RWPE2 (cell line): ENCODE results near the gene MAN1C1.

Source experiments
- ATAC-seq: fragments of 200-7000 bp; cut with Tn5 transposase; 3 replicates; pipeline ENCODE4 v1.9.1; 2021; ENCODE audit warnings: low read depth
- DNase-seq: peaks from one replicate; pipeline ENCODE4 v3.0.0-alpha.2; 2020; ENCODE audit warnings: low spot score
- H3K27ac ChIP-seq: fragments of 450-650 bp; 2 replicates; pipeline ENCODE4 v1.5.1; 2017; ENCODE audit warnings: mild to moderate bottlenecking; ENCODE audit not compliant: poor library complexity, severe bottlenecking
- H3K27me3 ChIP-seq: fragments of 250-450 bp; sonication (Bioruptor Pico); 2 replicates; pipeline ENCODE4 v1.5.1; 2021; ENCODE audit warnings: mild to moderate bottlenecking, moderate library complexity; ENCODE audit not compliant: insufficient read depth, poor library complexity, severe bottlenecking
- H3K36me3 ChIP-seq: fragments of 250-450 bp; sonication (Bioruptor Pico); 2 replicates; pipeline ENCODE4 v1.5.1; 2020; ENCODE audit warnings: low read depth, mild to moderate bottlenecking, moderate library complexity
- H3K4me1 ChIP-seq: fragments of 250-450 bp; sonication (Bioruptor Pico); 2 replicates; pipeline ENCODE4 v1.5.1; 2021; ENCODE audit warnings: mild to moderate bottlenecking, moderate library complexity; ENCODE audit not compliant: insufficient read depth, poor library complexity, severe bottlenecking
- H3K4me3 ChIP-seq: fragments of 250-450 bp; sonication (Bioruptor Pico); 2 replicates; pipeline ENCODE4 v1.5.1; 2021; ENCODE audit warnings: mild to moderate bottlenecking, moderate library complexity; ENCODE audit not compliant: severe bottlenecking
- H3K9me3 ChIP-seq: fragments of 250-450 bp; sonication (Bioruptor Pico); 2 replicates; pipeline ENCODE4 v1.5.1; 2021; ENCODE audit warnings: mild to moderate bottlenecking, moderate library complexity; ENCODE audit not compliant: severe bottlenecking
- CTCF ChIP-seq: fragments of 450-650 bp; IDR thresholded peaks from one replicate; pipeline ENCODE4 v1.5.1; 2017; ENCODE audit warnings: mild to moderate bottlenecking, moderate library complexity; ENCODE audit not compliant: poor library complexity, severe bottlenecking

Gene MAN1C1

GRCh38 chr1:25666460-25666859, 49.9 kb downstream of the MAN1C1 start:
- ATAC-seq = no peak
- Histone ChIP-seq H3K36me3 (no peaks in the 10 kb centered on the region), H3K27ac (no peak overlapping the region), H3K9me3 (no peaks in the 10 kb centered on the region), H3K4me3 (no peak overlapping the region), H3K27me3 (no peaks in the 10 kb centered on the region), H3K4me1 (no peaks in the 10 kb centered on the region)
- no peak for DNase-seq
- no peak for TF ChIP-seq CTCF

GRCh38 chr1:25668931-25669573, 52.5 kb downstream of the MAN1C1 start:
- Histone ChIP-seq H3K4me1 (no peaks in the 10 kb centered on the region), H3K27ac (no peak overlapping the region), H3K27me3 (no peaks in the 10 kb centered on the region), H3K4me3 (no peak overlapping the region), H3K36me3 (no peaks in the 10 kb centered on the region), H3K9me3 (no peaks in the 10 kb centered on the region)
- no peak for DNase-seq
- no peak for TF ChIP-seq CTCF
- no peak for ATAC-seq

GRCh38 chr1:25669781-25670567, 53.4 kb downstream of the MAN1C1 start:
- DNase-seq (no peak), ATAC-seq (no peak)
- H3K4me3 ChIP-seq = no peak overlapping the region
- no peaks in the 10 kb centered on the region for H3K4me1 ChIP-seq
- no peaks in the 10 kb centered on the region for H3K36me3 ChIP-seq
- no peaks in the 10 kb centered on the region for H3K9me3 ChIP-seq
- H3K27ac ChIP-seq = no peak overlapping the region
- no peaks in the 10 kb centered on the region for H3K27me3 ChIP-seq
- no peak for TF ChIP-seq CTCF

- no peak for TF ChIP-seq CTCF
- H3K27ac ChIP-seq = no peak overlapping the region
- H3K4me1 ChIP-seq = no peaks in the 10 kb centered on the region
- ATAC-seq (no peak), DNase-seq (no peak)
- no peaks in the 10 kb centered on the region for H3K27me3 ChIP-seq
- no peak overlapping the region for H3K4me3 ChIP-seq
- no peaks in the 10 kb centered on the region for H3K36me3 ChIP-seq
- H3K9me3 ChIP-seq = no peaks in the 10 kb centered on the region
Observed at GRCh38 chr1:25671929-25672328, 55.3 kb downstream of the MAN1C1 start.

- DNase-seq = no peak
- no peak overlapping the region for H3K27ac ChIP-seq
- ATAC-seq = no peak
- no peak overlapping the region for H3K4me3 ChIP-seq
- no peak for TF ChIP-seq CTCF
- no peaks in the 10 kb centered on the region for H3K27me3 ChIP-seq
- H3K9me3 ChIP-seq = no peaks in the 10 kb centered on the region
- H3K36me3 ChIP-seq = no peaks in the 10 kb centered on the region
- H3K4me1 ChIP-seq = no peaks in the 10 kb centered on the region
Observed at GRCh38 chr1:25672763-25673409, 56.3 kb downstream of the MAN1C1 start.
